ENCODE data around the gene ZNF45. TPM values are rescaled to one million over a fixed set of nuclear protein-coding genes. Genes with fewer than 3 reads are reported as not detected.
A peak's percentile ranks its signal among the peaks of the same experiment; 100 is the strongest.

The ZNF45 gene
- polyA plus RNA-seq, 3 donors, result 2.1 to 6.3 (median 6.0) TPM

- Histone ChIP-seq H3K36me3 (replicated peaks in 1 of 2; ENCODE audit: control insufficient read depth in 1 of 2, insufficient read depth in 2 of 2, low read length in 2 of 2) (no peaks in the 10 kb centered on the region), H3K9me3 (replicated peaks in 1 of 2; ENCODE audit: control insufficient read depth in 1 of 2, insufficient read depth in 1 of 2, low read length in 2 of 2) (peaks cover 25 to 73% of the 10 kb centered on the region in 2 donors), H3K4me1 (ENCODE audit: control insufficient read depth in 1 of 2, insufficient read depth in 2 of 2, low read length in 2 of 2) (no peaks in the 10 kb centered on the region), H3K79me2 (ENCODE audit: insufficient read depth, low read length) (no peaks in the 10 kb centered on the region), H3K9ac (ENCODE audit: insufficient read depth, low read length, poor library complexity, severe bottlenecking) (no peak overlapping the region), H3K27me3 (ENCODE audit: control insufficient read depth in 2 of 2, insufficient read depth in 2 of 2, low read length in 2 of 2) (no peaks in the 10 kb centered on the region), H2AFZ (ENCODE audit: insufficient read depth, low read depth, low read length, poor library complexity, severe bottlenecking) (no peak overlapping the region), H4K20me1 (ENCODE audit: insufficient read depth, low read length) (no peaks in the 10 kb centered on the region), H3K27ac (ENCODE audit: low read depth in 1 of 2, low read length in 2 of 2) (no peak overlapping the region), H3K4me2 (replicated peaks; ENCODE audit: extremely low read depth, low read length, poor library complexity, severe bottlenecking) (no peak overlapping the region), H3K4me3 (replicated peaks in 1 of 3; ENCODE audit: low read depth in 2 of 3, low read length in 3 of 3) (no peak overlapping the region)
- Mint-ChIP-seq H3K9me3 (peaks cover 30 to 79% (median 45%) of the 10 kb centered on the region in 7 donors), H3K27ac (peak overlapping the region in 1 of 7 donors; percentile 43), H3K36me3 (peaks cover 3 to 8% of the 10 kb centered on the region in 2 donors), H3K4me3 (no peak overlapping the region), H3K4me1 (peaks cover under 1% of the 10 kb centered on the region), H3K27me3 (ENCODE audit: low read depth in 3 of 3) (no peaks in the 10 kb centered on the region)
- no CpG with 5 or more reads among the region's 2 CpGs for WGBS (ENCODE audit: insufficient coverage)
- intact Hi-C loops (cut with micrococcal nuclease), result no loop called here
- no peak for DNase-seq
- TF ChIP-seq CTCF (IDR thresholded peaks at IDR 0.05), result no peak
Observed at GRCh38 chr19:43895727-43896308, 39.3 kb downstream of the ZNF45 start.

- H2AFZ ChIP-seq (ENCODE audit: insufficient read depth, low read depth, low read length, poor library complexity, severe bottlenecking), result no peak within 1 kb of the TSS
- H3K27ac Mint-ChIP-seq, result no peak within 1 kb of the TSS
- H3K9ac ChIP-seq (ENCODE audit: insufficient read depth, low read length, poor library complexity, severe bottlenecking), result no peak within 1 kb of the TSS
- H3K4me1 Mint-ChIP-seq, result no peaks in the 10 kb centered on the region
- no peaks in the 10 kb centered on the region for H4K20me1 ChIP-seq (ENCODE audit: insufficient read depth, low read length)
- no peaks in the 10 kb centered on the region for H3K36me3 Mint-ChIP-seq
- H3K4me2 ChIP-seq (replicated peaks; ENCODE audit: extremely low read depth, low read length, poor library complexity, severe bottlenecking), result no peak within 1 kb of the TSS
- H3K4me3 Mint-ChIP-seq, result no peak within 1 kb of the TSS
- intact Hi-C loops (cut with micrococcal nuclease), result no loop called here
- H3K9me3 ChIP-seq (replicated peaks in 1 of 2; ENCODE audit: control insufficient read depth in 1 of 2, insufficient read depth in 1 of 2, low read length in 2 of 2), result peaks cover 32 to 85% of the 10 kb centered on the region in 2 donors
- no peak within 1 kb of the TSS for H3K4me3 ChIP-seq (replicated peaks in 1 of 3; ENCODE audit: low read depth in 2 of 3, low read length in 3 of 3)
- H3K4me1 ChIP-seq (ENCODE audit: control insufficient read depth in 1 of 2, insufficient read depth in 2 of 2, low read length in 2 of 2), result no peaks in the 10 kb centered on the region
- H3K27me3 ChIP-seq (ENCODE audit: control insufficient read depth in 2 of 2, insufficient read depth in 2 of 2, low read length in 2 of 2), result no peaks in the 10 kb centered on the region
- H3K9me3 Mint-ChIP-seq, result peaks cover 38 to 88% (median 71%) of the 10 kb centered on the region in 7 donors
- no peaks in the 10 kb centered on the region for H3K36me3 ChIP-seq (replicated peaks in 1 of 2; ENCODE audit: control insufficient read depth in 1 of 2, insufficient read depth in 2 of 2, low read length in 2 of 2)
- peaks cover 0 to 10% (median 1%) of the 10 kb centered on the region in 3 donors for H3K27me3 Mint-ChIP-seq (ENCODE audit: low read depth in 3 of 3)
- H3K27ac ChIP-seq (ENCODE audit: low read depth in 1 of 2, low read length in 2 of 2), result no peak within 1 kb of the TSS
- no peaks in the 10 kb centered on the region for H3K79me2 ChIP-seq (ENCODE audit: insufficient read depth, low read length)
- TF ChIP-seq CTCF (IDR thresholded peaks at IDR 0.05), result no peak
- 100% methylated on average over 1 of the region's 2 CpGs for WGBS (ENCODE audit: insufficient coverage)
- no peak for DNase-seq
Observed at GRCh38 chr19:43883864-43884263, 51.2 kb downstream of the ZNF45 start, which contains the start of gene ZNF404. Gene ZNF404 (minus strand): TSS chr19:43883964.

Data from CD14-positive monocyte (primary cell).